C4-2B (cell line): ENCODE measurements around the gene KRTAP2-4.

Source experiments
- CTCF ChIP-seq: fragments of 450-650 bp; conservative IDR thresholded peaks from 2 replicates; pipeline ENCODE4 v1.5.1; 2017; ENCODE audit warnings: mild to moderate bottlenecking
- ZFX ChIP-seq: fragments of 450-650 bp; IDR thresholded peaks from 2 replicates; pipeline ENCODE4 v1.6.1; 2017

- TF ChIP-seq CTCF (no peak), ZFX (no peak)
These were observed 35.9 kb downstream of the KRTAP2-4 start, which contains the start of gene KRTAP1-4 for GRCh38 chr17:41029633-41030245.
